Measurements from ENCODE around the gene MYMK. TPM values are rescaled to one million over a fixed set of nuclear protein-coding genes. Genes with fewer than 3 reads are reported as not detected.

Gene MYMK
- polyA plus RNA-seq, 3 donors: not detected

DNA sequence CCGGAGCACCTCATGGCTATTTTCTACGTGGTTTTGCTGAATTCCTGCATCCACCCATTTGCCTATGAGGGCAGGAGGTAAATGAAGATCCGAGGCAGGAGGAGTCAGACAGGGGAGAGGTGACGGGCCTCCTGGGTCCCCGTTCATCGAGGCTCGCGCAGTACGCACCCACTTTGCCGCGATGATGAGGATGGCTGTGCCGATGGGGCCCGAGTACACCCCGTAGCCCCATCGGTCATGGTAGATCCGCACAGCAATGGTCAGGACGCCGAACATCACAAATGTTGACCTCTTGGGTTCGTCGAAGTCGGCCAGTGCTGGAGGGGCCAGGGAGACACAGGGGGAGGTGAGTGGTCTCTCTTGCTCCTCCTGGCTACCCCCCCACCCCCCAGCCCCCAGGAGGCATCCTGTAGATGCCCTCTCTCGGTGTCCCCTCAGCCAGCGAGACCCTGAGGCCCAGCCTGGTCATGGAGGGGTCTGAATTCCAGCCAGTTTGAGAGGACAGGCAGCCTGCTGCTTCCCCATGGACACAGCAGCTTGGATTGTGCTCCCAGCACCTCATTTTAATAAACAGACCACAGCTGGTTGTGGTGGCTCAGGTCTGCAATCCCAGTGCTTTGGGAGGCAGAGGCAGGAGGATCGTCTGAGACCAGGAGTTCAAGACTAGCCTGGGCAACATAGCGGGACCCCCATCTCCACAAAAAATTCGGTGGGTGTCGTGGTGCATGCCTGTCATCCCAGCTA, 5.9 kb downstream of the MYMK start:
- no peak for DNase-seq

DNA sequence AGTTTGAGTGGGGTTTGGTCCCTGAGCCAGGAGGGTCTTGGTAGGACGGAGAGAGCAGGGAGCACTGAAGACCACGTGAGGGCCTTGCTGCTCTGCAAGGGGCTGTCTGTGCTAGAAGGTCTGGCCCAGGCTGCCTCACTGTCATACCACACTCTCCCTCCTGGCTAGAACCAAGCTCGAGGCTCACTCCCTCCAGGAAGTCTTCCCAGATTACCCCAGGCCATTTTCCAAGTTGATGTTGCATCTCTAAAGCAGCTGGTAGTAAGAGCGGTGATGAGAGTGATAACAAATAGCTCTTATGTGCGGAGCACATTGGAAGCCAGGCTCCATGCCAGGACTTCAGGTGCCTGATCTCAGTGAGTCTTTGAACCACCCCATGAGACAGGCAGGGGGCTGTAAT, 6.6 kb downstream of the MYMK start:
- DNase-seq: no peak

DNA sequence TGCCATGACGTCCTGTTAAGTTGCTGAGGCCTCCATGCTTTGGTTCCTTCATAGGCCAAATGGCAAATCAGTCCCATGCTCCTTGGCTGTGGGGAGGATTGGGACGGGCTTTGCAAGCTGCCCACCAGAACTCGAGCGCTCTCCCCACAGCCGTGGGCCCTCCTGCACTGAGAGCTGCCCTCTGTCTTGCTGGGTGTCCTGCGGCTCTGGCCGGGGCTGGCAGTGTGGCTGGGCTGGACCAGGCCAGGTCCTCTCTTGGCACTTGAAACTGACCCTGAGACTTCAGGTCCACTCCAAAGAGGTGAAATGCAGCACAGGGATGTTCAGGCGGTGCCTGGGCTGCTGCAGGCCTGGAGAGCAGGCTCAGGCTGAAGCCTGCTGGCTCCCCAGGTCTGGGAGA, 7.0 kb downstream of the MYMK start:
- DNase-seq: no peak

DNA sequence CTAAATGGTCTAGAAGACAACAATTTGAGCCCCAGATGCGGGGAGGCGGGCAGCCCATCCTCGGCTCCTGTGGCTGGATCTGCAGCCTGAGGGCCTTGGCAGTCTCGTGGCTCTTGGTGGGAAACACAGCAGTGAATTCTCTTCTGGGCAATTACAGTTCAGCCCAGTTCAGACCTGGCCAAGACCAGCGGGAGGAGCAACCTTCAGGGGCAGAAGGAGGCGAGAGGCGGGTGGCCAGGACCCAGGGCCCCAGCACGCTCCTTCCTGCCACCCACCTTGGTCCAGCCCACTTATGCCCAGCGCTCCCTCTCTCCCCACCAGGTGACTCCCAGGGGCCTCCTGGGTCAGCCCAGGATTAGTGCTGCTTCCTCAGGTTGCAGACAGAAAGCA, 7.8 kb downstream of the MYMK start:
- no peak for DNase-seq

DNA sequence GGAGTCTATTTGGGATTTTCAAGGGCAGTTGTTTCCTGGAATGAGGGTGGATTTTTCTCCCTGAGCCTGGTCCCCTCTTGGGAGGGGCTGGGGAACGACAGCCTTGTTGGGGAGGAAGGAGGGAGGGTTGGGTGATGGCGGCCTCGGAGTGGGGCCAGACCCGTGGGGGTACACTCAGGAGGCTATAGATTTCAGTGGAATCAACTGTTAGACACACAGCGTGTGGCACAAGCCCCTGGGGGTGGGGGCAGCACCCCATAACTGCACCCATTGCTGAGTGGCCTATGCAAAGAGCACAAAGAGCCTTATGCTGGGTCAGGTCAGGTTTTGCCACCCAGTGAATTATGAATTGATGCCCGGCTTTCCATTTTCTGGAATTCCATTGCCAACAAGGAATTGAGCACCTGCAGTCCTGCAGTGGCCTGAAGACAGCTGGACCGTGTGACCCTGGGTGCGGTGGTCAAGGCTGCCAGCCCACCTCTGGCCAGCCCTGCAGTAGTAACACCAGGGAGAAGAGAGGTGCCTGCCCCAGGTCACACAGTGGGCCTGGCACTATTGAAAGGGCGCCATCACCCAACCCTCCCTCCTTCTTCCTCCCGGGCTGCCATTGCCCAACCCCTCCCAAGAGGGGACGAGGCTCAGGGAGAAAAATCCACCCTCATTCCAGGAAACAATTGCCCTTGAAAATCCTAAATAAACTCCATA, 8.4 kb downstream of the MYMK start:
- no peak for DNase-seq

DNA sequence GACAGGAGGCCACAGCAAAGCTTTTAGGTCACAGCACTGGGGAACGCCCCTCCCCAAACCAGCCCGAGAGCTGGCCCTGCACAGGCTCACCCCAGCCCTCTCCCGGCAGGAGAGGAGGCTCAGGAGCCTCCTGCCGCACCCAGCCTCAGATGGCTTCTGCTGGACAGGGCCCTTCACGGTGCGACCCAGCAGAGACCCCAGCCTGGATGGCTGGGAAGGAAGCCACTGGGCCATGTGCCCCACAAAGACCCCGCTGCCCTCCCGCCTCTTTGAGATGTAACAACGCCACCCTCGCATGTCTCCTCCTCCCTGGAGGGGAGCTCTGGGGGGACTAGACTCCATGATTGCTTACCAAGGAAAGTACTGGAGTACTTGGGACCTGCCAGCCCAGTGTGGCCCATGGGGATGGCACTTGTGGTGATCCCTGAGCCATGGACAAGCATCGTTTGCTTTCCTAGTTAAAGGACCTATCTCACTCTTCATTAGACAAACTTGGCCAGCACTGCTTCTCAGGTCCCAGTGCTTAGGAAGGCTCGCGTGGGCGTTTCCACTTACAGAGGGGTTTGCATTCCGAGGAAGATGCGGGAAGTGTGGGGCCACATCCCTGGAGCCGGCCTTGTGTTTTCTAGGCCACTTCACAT, 9.0 kb downstream of the MYMK start:
- DNase-seq: no peak

DNA sequence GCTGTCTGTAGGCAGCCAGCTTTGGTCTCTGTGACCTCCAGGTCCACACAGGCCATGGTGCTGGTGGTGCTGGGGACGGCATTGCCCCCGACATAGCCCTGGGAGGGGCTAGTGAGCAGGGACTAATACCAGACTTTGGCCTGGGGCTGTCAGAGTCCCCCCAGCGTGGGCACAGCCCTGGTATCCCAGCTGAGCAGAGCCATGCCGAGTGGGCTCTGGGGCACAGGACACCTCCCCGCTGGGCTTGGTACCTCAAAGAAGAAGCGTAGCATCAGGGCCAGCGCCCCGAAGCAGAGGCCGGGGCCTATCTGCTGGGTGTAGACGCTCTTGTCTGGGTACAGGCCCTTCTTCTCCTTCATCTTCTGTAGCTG, 9.5 kb downstream of the MYMK start:
- DNase-seq: no peak

DNA sequence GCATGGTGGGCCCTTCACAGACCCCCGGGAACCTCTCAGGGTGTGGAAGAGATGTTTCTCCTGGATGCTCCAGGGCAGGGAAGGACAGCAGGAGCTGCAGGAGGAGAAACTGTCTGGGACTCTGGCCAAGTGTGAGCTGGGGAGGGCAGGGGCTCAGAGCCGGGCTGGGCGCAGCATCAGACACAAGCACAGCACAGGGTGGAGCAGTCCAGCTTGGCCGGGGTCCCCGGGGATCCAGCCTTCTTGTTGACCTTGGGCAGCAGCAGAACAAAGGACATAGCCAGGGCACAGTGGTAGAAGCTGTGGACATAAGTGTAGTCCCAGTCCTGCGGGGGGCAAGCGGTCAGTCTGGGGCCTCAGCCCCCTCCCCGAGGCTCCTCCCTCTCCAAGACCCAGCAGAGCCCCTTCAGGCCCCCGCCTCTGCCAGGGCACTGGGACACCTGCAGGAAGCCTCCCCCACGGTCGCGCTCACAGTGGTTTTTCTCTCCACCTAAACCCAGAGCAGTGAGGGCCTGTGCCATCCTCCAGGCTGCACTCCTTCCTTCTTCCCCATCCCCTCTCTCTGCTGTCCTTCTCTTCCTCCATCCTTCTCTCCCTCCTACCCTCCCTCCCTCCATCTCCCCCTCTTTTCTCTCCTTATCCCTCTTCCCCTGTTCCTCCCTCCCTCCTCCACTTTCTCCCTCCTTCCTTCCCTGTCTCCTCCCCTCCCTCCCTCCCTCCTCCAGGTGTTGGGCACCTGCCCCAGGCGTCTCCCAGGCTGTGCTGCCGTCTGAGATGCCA, 10.1 kb downstream of the MYMK start:
- DNase-seq: no peak

DNA sequence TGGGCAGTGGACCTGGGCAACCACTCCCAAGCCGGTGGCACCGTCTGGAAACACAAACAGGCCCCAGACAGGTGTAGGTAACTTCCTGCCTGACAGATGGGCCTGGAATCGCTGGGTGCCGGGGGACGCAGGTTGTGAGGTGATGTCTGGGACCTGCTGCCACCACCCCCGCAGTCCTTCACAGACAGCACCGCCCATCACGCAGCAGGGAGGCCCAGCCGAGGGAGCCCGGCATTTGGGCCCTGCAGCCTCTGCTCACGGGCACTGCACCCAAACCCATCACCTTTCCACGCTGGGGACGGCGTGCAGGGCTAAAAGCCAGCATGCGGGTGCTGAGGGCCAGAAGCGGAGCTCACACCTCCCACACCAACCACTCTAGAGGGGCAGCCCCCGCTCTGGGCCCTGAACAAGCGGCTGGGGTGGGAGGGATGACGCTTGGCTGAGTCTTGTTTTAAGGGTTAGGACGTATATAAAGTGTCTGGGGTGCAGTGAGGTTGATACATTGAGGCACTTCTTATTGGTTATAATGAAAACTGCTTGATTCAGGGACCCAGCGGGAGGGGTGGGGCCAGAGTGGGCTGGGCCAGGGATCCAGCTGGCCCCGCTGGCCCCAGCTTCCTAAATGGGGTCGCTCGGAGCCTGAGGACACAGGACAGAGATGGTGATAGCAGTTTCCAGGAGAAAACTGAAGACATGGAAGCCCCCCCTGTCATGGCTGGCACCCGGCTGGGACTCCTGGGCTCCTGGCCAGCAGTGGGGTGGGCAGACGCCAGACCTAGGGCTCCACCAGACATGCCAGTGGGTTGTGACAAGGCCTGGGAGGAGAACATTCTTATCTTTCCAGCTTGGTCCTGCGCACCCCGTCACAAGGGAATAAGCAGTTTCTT, 11.3 kb downstream of the MYMK start:
- DNase-seq: no peak

DNA sequence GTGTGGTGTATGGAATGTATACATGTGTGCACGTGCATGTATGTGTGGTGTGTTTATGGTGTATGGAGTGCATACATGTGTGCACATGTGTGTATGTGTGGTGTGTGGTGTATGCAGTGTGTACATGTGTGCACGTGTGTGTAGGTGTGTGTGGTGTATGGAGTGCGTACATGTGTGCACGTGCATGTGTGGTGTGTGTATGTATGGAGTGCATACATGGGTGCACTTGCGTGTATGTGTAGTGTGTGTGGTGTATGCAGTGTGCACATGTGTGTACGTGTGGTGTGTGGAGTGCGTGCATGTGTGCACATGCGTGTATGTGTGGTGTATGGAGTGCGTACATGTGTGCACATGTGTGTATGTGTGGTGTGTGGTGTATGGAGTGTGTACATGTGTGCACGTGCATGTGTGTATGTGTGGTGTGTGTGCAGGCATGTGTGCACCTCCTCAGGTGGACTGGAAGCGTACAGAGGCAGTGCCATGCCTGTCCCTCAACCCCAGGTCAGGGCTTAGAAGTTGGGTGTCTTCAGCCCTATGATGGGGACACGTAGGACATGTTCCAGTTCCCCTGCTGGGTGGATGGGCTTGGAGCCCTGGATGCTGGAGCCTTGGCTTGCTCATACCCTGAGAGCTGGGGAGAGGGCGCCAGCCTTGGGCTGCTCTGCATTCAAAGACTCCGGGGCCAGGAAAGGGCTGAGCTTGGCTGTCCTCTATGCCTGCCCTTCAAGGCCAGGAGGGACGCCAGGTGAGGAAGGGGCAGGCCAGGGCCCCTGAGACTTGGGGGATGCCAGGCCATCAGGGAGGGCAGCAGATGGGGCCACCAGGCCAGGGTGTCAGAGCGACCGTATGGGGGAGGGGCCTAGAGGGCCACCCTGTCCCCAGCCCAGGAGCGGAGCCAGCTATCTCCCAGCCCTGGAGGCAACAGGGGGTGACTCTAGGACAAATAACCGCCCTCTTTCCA, 12.2 kb downstream of the MYMK start:
- no peak for DNase-seq

DNA sequence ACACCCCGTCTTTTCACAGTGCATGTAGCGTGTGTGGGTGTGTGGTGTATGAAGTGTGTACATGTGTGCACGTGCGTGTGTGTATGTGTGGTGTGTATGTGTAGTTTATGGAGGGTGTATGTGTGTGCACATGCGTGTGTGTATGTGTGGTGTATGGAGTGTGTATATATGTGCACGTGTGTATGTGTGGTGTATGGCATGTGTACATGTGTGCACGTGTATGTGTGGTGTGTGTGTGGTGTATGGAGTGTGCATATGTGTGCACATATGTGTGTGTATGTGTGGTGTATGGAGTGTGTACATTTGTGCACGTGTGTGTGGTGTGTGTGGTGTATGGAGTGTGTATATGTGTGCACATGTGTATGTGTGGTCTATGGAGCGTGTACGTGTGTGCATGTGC, 13.2 kb downstream of the MYMK start:
- DNase-seq: no peak

DNA sequence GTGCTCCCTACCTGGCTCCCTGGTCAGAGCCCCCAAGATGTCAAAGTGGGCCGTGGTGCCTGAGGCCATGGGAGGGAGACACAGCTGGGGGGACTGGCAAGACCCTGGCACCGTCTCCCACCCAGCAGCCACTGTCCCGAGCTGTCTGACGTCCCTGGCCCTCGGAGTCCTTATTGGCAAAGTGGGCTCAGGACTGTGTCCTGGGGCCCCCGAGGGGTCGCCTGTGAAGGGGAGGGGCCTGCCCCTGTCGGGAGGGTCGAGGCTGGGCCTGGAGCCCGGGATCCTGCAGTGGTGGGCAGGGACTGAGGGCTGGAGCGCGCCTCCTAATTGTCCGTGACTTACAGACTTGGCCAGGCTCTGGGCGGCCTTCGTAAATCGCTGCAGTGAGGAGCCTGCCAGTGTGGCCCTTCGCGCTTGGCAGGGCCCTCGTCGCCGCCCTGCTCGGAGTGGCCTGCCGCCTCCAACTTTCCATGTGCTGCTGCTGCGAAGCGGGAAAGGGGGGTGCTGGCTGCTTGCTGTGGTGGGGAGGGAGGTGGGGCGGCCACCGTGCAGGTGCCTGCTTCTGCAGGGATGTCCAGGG, 13.7 kb downstream of the MYMK start:
- no peak for DNase-seq

DNA sequence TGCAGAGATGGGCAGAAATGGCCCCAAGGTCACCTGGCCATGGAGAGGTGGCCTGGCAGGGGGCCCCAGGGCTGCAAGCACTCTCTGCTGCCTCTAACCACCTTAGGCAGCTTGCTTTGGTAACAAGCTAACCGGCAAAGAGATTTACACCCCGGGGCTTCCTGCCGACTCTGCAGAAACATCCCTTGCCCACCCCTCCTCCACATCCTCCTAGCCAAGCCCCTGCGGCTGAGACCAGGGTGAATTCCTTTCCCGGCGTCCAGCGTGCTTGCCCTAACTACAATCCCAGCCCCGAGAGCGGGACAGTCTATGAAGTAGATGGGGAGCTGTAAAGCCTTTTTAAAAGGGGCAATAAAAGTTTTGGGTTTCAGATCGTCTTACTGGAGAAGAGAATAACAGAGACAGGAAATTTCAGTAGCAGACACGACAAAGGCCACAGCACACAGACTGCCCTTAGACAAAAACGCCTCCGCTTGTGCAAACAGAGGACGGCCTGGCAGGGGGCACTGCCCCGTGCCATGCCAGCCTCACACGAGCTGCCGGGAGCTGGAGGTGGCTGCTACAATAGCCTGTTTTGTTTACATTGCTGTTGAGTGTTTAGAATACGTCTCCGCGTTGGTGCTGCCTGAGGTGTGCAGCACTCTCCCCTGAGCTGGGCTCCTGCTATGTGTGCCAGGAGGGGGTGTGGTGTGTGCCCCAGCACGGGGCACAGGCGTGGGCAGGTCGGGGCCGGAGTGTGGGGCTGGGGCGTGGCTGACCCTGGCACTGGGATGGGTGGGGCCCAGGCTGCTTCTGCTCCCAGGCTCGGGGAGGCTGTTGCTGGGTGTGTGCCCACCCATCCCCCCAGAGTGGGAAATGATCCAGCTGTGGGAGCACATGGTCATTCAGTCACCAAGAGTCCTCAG, 15.3 kb downstream of the MYMK start:
- DNase-seq: peak; percentile 81

DNA sequence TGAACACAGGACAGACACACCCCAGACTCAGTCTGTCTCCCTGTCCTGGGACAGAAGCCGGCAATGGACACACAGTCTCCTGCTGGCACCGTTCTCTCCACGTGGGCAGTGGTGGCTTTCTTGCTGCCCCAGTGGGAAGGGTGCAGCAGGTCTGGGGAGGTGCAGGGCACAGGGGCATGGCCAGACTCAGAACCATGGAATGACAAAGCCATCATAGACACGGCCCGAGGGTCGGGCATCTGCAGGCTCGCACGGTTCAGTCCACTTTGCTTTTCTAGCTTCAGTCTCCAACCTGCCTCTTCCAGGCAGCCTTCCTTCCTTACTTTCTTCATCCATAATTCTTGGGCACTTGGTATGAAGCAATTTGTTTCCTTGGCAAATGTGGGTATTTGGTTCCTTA, 16.7 kb downstream of the MYMK start:
- no peak for DNase-seq

DNA sequence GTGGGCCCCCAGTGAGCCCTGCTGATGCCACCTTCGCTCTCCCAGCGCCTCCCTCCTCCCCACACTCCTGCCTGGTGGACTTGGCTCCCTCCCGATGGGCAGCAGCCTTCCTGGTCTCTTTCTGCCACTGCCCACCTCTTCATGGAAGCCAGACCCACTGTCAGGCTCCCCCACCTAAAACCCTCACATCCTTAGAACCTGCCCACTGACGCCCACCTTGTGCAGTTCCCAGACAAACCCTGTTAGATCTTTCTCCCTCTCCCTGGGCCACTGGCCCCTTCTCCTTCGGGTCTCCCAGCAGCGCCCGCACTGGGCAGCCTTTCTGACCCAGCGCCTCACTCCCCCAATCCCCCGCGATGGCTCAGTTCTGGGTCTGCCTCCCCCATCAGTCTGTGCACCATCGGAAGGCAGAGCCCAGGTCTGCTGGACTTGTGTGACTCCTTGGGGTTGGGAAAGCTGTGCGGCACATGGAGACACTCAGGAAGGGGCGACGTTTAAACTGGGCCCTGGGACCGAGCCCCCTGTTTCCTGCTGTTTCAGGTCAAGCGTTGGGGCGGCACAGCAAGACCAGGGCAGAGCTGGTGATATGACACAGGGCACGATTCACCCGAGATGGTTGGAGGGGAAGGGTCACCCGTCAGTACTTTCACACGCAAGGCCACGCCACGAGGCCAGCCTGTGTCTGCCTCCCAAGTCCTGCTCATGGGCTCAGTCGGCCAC, 17.4 kb downstream of the MYMK start:
- DNase-seq: no peak

DNA sequence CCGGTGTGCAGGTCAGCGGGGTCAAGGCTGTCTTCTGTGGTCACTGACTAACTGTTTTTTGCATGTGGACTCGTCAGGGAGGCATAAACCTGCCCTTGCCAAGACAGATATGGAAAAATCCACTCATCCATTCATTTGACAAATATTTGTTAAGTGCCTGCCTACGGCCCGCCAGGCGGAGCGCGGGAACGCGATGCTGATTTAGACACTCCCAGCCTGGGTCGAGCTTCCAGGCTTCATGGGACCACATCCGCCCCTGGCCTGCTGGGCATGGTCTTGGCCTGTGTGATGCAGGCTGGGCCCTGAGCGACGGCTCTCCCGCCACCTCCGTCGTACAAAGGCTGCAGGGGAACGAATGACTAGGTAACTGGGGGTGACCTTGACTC, 18.1 kb downstream of the MYMK start:
- DNase-seq: no peak

DNA sequence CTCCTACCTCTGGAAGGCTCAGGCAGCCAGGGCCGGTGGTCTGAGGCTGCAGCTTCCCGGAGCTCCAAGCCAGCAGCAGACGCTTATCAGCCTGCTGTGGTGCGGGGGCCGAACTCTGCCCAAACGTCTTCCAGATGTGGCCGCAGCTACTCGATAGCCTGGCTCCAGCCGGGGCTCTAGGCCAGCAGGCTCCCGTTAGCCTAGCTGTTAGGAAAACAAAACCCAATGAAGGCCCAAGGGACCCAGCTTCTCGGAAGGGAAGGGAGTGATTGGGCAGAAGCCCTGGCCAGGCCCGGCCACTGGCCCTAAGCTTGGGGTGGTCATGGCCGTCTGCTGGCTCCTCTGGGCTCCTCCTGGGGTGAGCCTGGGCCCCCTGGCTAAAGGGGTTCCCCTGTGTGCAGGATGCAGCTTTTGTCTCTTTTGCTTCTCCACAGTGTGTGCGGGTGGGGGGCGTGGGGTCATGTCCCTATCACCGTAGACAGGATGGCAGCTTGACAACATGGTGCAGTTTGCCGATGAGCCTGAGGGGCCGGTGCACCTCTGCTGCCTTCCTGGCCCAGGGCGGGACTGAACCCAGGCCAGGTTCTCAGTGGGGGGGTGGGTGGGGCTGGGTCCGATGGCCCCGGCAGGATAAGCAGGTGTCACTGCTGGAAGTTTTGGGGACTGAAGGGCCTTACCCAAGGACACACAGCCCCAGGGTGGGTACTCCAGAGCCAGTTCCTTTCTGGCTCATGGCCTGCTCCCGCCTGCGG, 18.7 kb downstream of the MYMK start:
- no peak for DNase-seq
